NCI-H82 treated with DMSO at 0.1 percent for 48 hours (cell line): Measurements from ENCODE around the gene UXT.
"Not testable (repeated sequence)": the region's sequence is repeated elsewhere in the genome, so short reads cannot be mapped to it uniquely, and the experiment has no call there.

Source experiments
- DNase-seq: peaks from one replicate; lab custom pipeline; 2025; ENCODE audit not compliant: unreplicated experiment; lab: John Stamatoyannopoulos, UW

Gene UXT, protein sequence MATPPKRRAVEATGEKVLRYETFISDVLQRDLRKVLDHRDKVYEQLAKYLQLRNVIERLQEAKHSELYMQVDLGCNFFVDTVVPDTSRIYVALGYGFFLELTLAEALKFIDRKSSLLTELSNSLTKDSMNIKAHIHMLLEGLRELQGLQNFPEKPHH

DNA sequence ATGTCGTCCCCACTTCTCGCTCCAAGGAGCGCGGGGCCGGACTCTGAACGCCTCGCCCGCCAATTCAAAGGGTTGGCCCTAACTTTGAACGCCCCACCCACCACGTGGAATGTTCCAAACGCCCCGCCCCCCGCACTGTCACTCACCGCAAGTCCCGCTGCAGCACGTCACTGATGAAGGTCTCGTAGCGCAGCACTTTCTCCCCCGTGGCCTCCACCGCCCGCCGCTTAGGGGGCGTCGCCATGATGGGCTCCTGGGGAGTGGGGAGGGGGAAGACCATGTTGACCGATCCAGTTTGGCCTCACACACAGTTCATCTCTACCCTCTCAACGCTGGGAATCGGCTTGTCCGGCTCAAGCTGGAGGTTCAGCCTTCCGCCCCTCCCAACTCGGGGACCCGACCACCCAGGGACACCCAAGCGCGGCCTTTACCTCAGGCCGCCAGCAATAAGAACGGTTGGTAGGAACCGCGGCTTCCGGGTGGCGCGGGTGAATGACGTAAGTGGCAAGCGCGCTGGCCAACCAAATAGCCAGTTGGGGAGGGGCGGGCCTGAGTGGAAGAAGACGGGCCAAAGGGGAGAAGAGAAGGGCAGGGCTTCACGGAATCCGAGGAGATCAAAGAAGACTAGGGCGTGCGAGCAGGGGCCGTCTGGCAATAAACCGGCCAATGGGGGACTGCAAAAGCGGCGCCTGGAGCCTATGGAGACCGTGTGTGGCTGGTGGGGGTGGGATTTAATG is at the start of gene UXT:
UXT (minus strand) TSS at position 497 of the 737 bp plus-strand sequence; CDS start at position 244, 253 bp downstream.
- peak; percentile 96 for DNase-seq

DNA sequence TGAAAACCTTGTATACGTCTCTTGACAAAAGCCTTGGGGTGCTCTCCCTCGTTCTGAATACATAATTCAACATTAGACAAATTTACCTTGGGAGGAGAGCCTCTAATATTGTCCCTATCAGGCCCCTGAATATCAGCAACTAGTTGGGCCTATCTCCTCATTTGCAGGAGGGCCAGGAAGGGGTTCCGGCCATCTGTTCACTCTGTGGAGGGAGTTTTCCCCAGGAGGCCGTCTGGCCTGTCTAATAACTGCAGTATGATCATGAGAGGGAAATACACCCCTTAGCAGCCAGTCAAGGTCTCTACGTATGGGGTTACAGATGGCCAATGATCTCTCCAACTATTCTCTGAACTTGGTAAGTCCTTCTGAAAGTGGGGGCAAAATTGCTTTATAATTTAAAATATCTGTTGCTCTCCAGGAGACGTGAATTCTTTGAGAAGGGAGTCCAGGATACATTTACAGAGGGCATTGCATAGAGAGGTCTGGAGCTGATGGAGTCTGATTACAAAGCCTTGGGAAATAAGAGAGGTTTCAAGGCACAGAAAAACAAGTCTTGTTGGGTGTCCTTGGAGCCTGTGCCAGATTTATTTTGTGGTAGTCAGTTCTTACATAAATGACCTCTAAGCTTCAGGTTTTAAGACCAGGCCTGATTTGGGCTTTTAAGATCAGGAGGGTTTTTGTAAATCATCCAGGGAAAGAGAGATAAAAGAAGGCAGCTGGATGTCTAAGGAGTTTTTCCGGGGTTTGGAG is 48.2 kb upstream of the UXT start:
- DNase-seq = peak; percentile 25

DNA sequence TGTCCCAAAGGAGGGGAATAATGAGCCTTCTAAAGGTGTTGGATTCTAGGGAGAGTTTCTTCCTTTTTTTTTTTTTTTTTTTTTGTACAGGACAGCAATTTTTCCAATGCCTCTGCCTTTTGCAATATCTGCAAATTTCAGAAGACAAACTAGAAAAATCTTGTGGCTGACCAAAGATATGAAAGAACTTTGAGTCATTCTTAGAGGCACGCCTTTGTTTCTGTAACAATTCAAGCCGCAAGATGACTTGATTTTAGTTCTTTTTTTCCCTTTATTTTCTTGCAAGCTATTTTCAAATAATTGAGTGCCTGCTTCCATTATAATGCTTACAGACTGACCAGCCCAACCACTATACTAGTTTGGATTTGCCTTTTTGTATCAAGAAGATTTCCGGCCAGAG is 47.6 kb upstream of the UXT start:
- no peak for DNase-seq

DNA sequence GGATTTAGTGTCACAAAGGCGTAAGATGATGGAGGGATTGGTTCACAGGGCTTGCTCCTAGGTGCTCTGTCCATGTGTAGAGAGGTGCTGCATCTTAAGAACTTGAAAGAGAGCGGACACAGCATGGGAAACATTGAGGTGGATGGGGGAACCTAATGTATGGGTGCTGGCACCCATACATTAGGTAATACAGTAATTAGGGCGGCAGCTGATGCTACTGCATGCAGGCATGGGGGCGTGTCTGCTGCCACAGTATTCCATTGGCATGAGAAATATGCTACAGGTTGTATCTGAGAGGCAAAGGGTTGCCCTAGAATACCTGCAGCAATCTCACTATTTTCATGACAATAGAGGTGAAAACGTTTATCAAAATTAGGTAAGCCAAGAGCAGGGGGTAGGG is 45.8 kb upstream of the UXT start:
- DNase-seq = no peak

DNA sequence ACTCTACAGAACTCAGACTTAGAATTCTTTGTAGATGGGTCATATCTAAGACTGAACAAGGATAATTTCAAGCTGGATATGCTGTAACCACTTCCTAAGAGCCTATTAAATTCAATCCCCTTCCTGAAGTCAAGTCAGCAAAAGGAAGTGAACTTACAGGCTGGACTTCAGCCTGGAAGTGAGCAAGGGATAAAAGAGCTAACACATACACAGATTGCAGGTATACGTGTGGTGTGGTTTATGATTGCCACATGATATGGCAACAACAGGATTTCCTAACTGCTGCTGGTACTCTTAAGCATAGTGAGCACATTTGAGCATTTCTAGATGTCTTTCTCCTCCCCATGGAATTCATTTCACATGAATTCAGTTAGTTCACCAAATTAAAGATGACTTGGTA is 38.2 kb upstream of the UXT start:
- DNase-seq = no peak

DNA sequence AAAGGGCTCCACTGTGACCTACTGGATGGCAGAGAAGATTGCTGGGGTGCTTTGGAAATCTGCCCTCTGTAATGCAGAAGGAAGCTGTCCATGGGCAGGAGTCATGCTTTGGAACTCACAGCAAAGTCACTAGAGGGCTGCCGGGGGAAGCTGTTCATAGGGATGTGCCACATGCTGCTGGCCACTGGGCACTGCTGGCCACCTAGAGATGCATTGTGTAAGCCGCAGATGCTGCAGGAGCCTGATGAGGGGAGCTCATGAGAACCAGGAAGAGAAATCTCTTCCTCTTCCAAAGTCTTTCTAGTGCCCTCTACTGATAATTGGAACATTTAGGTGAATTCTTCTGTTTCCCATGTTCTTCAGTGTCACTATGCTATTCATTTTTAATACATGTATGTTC is 31.2 kb upstream of the UXT start:
- DNase-seq = no peak

DNA sequence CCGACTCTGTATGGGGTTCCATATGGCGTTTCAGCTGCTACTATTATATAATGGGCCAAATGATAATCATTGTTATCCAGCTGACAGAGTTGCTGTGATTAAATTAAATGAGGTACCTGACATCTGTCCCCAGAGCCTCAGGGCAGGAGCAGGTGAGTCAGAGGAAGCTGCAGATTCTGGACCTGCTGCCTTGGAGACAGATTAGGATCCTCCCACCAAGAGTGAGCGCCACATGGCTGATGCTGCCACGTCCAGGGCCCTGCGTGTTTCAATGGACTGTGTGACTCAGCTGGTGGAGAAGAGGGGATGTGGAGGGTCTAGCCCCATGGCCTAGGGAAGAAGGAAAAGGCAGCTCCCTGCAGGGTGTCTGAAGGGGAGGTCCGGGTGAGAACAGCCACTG is 28.3 kb upstream of the UXT start:
- DNase-seq = no peak

DNA sequence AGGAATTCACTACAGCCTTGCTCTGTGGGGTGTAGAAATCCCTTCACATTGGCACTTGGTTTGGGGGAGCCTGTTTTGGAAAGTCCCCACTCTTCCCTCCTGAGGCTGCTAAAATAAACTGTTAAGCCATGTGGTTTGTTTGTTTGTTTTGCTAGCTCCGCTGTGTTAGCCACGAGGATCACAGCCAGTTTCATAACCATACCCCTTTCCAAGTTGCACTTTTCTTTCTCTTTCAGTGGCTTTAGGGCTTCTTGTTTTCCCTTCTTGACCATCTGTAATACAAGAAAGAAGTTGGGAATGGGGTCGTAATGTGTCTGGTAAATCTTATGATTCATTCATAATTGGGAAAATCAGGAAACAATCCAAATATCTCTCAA is 24.8 kb upstream of the UXT start:
- no peak for DNase-seq

DNA sequence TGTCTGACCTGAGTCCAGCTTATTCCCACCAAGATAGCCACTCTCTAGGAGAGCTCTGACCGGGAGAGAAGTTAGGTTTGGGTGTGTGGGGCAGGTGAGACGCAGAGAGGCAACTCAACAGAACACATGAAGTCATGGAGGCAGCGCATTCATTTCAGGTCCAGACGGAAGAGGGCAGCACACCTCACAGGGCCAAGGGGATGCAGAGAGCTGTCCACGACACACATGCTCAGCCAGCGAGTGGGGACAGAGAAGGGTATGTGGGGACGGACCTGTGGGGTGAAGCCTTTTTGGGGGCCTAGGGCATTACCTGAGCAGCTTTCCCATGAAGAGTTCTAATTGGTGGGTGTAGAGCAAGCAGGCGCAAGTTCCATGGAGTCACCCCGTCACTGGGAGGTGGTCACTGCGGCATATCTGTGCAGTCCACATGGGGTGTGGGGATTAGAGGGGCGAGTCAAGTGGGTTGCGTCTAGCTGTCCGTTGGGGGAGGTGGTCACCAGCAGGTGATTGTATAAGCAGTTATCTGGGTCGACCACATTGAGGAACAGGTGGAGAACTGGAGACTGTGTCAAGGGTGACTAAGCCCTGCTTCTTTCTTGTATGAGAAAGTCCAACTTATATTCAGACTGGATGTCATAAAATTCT is 24.3 kb upstream of the UXT start:
- no peak for DNase-seq

DNA sequence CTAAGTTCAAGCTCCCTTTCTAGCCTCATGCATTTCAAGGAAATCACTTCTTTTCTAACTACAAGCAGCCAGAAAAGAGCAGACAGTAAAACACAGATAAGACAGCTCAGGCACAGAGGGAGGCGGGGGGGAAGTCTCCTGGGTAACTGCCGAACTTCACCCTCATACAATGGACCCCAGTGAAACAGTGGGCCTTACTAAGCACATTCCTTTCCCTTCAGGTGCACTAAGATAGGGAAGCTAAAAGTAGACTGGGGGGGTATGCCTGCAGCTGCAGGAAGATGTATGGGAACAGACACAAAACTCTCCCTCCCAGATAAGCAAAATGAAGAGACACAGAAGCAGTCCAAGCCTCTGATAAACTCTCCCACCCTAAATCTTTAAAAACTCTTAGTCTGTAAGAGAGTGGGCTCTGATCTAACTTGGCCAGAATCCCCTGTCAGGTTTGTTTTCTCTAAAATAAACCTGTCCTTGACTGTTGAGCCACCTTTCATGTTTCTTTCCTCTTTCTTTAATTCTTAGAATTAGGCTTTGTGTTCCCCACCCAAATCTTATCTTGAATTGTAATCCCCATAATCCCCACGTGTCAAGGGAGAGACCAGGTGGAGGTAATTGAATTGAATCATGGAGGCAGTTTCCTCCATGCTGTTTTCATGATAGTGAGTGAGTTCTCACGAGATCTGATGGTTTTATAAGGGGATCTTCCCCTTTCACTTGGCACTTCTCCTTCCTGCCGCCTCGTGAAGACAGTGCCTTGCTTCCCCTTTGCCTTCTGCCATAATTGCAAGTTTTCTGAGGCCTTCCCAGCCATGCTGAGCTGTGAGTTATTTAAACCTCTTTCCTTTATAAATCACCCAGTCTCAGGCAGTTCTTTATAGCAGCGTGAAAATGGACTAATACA is 17.2 kb upstream of the UXT start:
- not testable (repeated sequence) for DNase-seq

DNA sequence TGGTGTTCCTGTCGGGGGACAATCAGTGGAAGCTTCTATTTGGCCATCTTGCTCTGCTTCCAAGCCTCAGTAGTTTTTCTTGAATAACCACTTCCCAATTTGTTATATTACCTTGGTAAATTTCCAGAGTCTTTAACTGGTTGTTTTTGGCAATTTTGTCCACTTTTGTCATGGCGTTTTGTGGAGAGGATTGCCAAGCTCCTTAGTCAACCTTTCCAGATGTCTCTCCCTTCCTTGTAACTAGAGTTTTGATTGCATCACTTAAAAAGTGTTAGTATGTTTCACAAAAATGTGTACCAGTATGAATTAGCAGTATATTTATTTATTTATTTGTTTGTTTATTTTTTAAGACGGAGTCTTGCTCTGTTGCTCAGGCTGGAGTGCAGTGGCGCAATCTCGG is 15.8 kb upstream of the UXT start:
- no peak for DNase-seq

DNA sequence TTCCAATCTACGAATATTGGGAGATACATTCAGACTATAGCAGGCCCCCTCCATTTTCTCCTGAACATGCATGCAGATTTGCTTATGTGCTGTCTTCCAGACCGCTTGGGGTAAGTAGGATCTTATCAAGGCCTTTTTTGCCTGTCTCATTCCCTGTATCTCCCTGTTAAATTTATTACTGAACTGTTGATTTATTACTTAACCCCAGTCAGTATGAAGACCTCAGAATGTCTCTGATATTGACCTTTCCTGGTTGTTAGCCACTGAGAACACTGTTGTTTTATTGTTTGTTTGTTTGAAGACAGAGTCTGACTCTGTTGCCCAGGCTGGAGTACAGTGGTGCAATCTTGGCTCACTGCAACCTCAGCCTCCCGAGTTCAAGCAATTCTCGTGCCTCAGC is 6.8 kb upstream of the UXT start:
- not testable (repeated sequence) for DNase-seq

DNA sequence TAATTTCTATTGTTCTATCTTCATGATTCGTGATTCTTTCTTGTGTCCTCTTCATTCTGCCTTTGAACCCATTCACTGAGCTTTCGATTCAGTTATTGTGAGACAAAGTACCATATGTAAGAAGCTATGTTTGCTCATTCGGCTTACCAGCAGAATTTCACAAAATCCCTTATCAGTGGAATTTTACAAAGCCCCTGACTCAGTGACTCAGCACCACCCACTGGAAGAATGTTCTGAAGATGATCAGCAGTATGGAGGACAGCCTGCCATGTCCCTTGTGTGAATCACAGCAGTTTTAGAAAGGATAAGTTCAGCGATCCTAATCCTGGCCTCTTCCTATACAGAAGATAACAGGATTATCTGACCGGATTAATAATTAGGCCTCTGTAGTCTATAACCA is 5.8 kb upstream of the UXT start:
- DNase-seq = peak; percentile 77

DNA sequence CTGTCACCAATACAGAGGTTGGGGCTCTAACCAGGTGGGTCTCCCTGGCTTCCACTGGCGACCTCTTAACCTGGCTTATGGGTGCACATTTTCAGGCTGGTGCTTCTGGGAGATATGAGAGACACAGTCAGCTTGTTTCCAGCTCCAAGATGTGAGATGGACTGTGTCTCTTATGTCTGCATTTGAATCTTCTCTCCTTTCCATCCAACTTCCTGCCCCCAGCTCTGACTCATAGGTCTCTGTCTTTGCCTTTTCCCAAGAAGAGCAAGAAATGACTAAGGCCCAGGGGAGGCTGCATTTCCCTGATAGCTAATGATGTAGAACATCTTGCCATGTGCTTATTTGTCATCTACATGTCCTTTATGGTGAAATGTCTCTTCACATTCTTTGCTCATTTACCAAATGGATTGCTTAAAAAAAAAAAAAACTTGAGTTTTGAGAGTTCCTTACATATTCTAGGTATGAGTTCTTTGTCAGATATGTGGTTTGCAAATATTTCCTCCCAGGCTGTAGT is 3.2 kb upstream of the UXT start:
- no peak for DNase-seq

DNA sequence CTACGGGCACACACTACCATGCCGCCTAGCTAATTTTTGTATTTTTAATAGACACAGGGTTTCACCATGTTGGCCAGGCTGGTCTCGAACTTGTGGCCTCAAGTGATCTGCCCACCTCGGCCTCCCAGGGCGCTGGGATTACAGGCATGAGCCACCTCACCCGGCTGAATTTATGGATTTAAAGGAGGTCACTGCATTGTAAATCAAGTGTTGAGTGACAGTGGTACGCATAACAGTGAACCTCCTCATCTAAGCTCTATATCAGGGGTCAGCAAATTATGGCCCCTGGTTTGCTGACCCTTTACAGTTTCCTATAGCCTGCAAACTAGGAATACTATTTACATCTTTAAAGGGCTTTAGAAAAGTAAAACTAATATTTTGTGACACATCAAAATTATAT is 2.6 kb upstream of the UXT start:
- DNase-seq = no peak

DNA sequence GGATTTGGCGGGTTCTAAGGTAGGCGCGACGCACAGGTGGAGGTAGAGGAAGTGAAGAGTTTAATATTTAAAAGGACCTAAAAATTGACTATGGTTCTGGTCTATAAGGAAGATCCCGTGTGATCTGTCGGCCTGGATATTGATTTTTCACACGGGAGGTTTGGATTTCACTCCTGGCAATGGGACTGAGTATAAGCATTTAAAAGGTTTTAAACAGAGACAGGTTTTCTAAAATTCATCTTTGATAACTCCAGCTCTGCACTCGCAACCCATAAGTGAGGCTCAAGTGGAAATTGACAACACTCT is 394 bp upstream of the UXT start:
- no peak for DNase-seq

DNA sequence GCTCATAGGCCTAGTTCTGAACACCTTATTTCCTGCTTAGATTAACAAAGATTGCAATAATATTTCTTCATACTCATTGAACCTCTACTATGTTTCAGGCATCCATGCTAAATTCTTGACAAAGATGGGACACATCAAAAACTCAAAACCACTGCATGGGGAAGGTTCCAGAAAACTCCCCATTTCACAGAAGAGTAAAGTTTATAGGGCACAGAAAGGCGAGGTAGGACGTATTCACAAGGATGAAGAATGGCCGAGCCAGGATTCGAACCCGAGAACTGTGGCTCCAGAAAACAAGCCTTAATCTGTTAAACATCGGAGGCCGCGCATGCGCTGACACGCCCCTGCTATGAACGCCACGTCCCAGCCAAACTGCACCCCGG is 688 bp downstream of the UXT start:
- no peak for DNase-seq

DNA sequence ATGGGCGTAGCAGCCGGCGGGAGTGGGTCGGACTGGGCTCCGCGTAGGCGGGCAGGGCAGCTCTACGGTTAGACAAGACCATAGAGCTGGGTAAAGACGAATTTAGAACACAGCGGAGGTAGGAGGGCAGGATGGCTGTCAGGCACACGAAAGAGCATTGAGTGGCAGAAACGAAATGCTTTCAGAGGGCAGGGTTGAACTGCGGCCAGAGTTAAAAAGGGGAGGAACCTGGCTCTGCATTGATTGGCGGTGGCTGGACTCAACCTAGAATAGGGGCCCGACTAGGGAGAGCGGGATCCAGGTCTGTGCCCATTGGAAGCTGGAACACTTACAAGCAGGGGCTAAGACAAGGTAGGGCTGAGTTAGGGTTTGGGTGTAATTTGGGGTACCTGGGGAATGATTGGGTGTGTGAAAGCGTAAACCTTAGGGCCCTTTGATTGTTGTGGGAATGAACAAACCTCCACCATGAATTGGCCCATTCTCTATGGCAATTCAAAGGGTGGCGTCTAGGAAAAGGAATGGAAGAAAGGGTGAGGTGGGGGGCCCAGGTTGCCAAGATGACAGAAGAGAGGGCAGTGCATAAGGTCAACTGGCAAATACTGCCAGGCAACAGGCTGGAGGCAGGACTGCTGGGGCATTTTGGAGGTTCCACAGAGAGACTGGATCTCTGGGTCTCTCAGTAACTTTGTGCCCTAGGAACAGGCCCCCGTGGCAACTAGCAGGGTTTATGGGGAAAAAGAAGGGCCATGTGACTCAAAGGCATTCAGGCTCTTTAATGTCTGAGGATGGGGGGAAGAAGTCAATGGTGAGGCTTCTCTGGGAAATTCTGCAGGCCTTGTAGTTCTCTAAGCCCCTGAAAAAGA is 7.7 kb downstream of the UXT start:
- DNase-seq = no peak

DNA sequence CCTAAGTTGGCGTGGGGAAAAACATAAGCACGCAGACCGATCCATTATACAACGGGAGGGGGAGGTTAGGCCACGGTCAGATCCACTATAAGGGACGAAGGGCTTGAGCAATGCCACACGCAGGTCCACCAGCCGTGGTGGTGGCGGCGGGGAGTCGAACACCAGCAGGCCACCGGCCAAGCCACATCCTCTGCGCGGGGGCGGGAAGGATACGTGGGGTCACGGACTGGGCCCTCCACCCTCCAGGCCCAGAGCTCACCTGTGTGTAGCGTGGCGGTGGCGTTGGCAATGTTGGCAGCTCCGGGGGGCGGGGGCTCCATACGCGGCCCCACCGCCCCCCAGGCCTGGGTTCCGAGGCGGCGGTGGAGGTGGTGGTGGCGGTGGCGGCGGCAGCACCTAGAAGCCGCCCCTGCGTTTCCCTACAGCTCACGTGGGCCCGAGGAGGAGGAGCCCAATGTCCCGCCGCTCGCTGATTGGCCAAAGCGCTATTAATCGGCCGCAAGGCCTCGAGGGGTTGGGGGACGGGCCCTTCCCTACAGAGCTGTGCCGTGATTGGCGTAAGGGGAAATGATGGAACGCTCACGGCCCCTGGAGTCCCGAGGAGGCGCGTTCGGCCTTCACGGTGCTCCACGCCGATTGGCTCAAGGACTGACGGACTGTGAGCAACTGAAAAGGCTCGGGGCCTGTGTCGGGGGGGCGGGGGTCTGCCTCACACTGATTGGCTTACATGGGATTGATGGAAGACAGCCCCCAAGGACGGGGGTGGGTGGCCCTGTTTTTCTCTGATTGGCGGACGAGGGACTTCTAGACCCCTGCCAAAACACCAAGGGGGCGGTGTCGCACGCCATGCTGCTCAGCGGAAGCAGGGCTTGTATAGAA is 8.6 kb downstream of the UXT start, which contains the start of gene ELK1:
ELK1 (minus strand) TSS at position 400 of the 879 bp plus-strand sequence. CDS start 9,122 bp downstream, outside the sequence.
- peak; percentile 93 for DNase-seq
